GM18526 (cell line): ENCODE results near the gene EXOSC5.

ENCODE experiments used
- POLR2A ChIP-seq: IDR thresholded peaks from 3 replicates; pipeline ENCODE4 v1.6.1; 2011; ENCODE audit not compliant: insufficient read length; ENCODE audit errors: extremely low read depth

The EXOSC5 gene

DNA sequence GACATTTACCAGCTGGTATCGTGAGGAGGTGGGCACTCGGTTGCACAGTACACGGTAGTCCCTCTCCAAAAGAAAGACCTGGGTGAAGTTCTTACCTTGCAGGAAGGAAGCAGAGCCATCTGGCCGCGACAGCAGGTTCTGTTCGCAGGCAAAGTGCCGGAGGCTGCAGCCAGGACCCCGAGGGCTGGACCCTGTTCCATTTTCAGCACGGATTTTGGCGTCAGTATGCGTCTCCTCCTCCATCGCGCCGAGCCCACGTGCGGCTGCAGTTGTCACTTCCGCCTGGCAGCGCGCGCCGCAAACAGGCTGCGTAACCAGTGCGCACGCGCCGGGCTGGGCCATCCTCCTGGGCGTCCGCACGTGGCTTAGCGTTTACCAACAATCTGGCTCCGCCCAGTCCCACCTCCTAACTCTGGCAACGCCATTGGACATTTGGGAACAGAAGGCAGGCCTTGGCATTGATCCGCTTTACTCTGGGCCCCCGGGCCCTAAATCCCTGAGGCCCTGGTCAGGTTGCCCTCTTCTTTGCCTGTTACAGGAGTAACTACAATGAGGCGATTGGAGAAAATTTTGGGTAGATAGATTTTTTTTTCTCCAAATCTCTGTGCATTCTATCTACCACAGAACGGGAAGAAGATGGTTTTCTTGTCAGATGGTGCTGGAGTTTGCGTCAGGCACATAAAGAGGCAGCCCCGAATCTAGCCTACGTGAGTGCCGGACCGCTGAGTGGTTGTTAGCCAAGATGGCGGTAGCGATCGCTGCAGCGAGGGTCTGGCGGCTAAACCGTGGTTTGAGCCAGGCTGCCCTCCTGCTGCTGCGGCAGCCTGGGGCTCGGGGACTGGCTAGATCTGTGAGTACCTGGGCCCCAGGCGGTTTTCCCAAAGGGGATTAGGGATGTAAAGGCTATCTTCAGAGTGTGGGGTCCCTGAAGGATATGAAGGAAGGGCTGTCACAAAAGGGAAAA is at the start of gene EXOSC5, which contains the start of gene BCKDHA:
Gene EXOSC5 (minus strand): TSS at position 274 of the 964 bp plus-strand sequence. CDS start 31 bp downstream, at position 243.
Gene BCKDHA (plus strand): TSS at position 733 of the 964 bp plus-strand sequence. CDS start 10 bp downstream, at position 743.
- peak; percentile 66 for TF ChIP-seq POLR2A

DNA sequence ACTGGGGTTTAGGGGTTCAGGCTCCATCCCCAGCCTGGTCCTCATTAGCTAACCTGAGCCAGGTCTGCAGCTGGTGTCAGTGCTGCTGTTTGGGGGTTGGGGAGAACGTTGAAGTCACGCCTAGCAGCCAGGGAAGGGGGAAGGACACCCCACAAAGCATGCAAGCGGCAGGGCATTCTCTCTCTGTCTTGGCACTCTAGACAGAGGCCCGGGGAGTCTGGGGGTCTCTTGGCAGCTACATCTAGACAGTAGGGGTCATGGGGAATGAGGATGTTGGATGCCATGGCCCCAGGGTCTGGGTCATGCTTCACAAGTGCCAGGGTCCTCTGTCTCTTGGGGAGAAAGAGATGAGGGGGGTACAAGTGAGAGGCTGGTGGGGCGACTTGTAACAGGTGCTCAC is 48.4 kb upstream of the EXOSC5 start:
- no peak for TF ChIP-seq POLR2A

DNA sequence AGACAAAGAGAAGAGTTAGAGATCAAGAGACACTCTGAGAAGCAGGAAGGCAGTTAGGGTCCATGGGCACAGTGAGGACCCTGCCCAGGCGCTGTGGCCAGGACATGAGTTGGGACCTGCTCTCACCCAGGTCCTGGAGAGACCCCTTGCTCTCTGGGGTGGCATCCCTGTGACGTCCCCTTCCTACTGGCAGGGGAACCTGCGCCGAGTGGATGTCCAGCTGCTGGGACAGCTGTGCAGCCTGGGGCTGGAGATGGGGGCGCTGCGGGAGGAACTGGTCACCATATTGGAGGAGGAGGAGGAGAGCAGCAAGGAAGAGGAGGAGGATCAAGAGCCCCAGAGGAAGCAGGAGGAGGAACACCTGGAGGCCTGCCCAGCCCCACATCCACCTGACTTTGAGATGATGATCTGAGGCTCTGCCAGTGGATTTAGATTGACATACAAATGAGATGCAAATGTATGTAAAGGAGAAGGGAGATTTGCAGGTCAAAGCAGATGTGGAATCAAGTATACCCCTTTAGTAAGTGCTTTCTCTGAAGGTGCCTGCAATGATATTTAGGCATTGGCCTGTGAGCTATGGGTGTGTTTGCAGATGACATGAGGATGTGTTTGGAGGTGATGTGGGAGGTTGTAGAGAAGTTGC is 46.8 kb upstream of the EXOSC5 start:
- TF ChIP-seq POLR2A: no peak

DNA sequence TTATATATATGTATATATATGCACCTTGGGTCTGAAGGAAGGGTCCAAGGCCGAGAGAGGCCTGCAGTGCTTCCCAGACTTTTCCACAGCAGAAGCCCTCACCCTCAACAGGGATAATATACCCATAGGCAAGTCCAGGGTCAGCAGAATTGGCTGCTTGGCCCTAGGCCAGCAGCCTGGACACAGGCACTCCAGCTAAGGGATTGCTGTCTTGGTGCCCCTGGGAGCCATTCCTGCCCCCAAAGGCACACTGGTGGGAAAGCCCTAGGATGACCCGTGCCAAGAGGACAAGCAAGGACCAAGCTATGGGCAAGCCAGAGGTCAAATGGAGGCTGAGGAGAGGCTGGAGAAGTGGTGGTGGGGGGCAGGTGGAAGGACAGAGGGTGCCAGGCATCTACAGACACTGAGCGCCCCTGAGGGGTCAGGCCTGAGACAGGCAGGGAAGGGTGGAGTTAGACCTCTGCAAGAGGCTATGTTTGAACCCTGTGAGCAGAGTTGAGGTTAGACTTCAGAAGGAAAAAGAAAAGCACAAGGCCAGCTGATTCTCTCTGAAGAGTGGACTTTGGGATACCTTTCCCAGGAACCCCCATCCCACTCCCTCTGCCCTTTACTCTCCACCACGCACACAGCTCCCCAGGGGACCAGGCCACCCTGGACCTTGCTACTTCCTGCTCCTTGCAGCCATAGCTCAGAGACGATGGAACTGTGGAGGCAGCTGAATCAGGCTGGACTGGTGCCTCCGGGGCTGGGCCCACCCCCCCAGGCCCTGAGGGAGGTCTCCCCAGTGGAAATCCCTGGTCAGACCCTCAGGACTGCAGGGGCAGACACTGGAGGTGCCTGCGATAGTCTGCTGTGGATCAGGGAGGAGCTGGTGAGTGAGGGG is 45.6 kb upstream of the EXOSC5 start, which contains the start of gene ERICH4:
Gene ERICH4 (plus strand): TSS at position 684 of the 883 bp plus-strand sequence. CDS start 14 bp downstream, at position 698.
- no peak for TF ChIP-seq POLR2A

DNA sequence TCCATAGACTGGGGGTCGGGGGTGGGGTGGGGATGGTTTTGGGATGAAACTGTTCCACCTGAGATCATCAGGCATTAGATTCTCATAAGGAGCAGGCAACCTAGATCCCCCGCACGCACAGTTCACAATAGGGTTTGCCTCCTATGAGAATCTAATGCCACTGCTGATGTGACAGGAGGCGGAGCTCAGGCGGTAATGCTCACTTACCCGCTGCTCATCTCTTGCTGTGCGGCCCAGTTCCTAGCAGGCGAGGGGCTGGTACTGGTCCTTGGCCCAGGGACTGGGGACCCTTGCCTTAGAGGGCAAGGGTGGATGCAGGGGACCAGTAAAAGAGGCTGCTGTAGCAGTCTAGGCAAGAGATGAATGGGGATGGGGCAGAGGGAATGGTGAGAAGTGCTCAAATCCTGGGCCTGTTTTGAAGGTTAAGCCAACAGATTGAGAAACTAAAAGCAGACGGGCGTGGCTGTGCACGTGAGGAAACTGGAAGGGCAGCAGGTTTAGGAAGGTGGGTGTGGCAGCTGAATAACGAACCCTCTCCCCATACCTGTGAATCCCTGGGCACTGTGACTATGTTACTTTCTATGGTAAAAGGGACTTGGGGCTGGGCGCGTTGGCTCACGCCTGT is 44.3 kb upstream of the EXOSC5 start:
- no peak for TF ChIP-seq POLR2A

DNA sequence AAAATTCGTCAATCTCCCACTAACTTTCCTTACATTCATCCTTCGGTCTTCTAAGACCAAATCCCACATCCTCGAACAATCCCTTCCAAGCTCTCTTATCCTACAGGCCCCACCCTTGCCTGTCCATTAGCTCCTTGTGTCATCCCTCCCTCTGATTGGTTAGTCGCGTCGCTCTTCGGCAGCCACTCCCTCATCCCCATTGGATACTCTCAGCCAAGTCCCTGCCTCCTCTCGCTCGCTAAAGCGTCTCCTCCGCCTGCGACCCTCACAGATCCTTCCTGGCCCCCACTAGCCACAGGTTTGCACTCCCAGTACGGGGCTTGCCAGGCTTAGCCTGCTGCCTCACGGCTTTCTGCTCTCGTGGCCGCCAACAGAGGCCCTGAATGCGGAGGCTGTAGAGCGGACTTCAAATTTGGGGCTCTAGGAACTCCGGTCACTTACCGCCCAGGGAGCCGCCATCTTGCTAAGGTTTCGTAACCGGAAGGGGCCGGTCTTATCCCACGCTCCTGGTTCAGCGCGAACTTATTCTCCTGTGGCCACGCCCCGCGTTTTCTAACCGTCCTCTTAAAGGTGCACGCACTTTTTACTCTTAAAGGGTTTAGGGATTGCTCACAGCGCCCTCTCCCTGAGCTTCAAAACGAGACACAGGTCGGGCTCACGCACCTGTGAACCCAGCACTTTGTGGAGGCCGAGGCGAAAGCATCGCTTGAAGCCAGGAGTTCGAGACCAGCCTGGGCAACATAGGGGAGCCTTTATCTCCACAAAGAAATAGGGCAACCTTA is 42.5 kb upstream of the EXOSC5 start, which contains the start of gene DMAC2:
Gene DMAC2 (minus strand): TSS at position 472 of the 782 bp plus-strand sequence. CDS start 13 bp downstream, at position 459.
- peak; percentile 71 for TF ChIP-seq POLR2A

DNA sequence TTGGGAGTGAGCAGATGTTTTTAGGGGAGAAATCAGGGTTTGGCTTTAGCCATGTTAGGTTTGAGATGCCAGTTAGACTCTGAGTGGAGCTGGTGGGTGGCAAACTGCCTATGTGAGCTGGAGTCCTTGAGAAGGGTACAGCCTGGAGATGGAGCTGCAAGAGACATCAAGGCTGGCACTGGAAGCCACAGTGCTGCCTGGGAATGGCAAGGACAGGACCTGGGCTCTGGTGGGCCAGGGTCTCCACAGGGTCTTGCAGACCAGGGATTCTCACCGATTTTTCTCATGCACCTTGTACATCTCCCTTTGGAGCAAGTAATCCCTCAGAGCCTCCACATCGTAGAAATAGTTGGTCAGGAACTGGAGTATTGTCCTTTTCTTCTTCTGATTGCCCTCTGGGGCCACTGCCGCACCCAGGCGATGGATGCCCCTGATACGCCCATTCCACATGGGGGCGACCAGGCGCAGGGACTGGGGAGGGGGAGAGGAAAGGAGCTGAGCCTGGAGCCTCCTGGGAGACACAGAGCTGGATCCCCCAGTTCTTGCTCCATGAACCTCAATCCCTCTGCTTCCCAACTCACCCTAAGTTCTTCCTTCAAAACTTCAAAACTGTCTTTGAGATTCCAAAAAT is 40.9 kb upstream of the EXOSC5 start:
- TF ChIP-seq POLR2A: no peak

DNA sequence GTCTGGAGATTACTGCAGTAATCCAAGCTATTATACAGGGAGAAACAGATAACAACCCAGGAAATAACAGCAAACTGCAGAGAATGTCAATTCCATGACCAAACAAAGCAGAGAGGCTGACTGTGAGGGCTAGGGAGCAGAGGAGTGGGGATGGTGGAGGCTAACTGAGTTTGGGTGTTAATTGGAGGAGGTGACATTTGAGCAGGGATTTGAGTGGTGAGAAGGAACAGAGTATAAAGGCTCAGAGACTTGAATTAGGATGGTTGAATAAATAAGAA is 39.5 kb upstream of the EXOSC5 start:
- no peak for TF ChIP-seq POLR2A

DNA sequence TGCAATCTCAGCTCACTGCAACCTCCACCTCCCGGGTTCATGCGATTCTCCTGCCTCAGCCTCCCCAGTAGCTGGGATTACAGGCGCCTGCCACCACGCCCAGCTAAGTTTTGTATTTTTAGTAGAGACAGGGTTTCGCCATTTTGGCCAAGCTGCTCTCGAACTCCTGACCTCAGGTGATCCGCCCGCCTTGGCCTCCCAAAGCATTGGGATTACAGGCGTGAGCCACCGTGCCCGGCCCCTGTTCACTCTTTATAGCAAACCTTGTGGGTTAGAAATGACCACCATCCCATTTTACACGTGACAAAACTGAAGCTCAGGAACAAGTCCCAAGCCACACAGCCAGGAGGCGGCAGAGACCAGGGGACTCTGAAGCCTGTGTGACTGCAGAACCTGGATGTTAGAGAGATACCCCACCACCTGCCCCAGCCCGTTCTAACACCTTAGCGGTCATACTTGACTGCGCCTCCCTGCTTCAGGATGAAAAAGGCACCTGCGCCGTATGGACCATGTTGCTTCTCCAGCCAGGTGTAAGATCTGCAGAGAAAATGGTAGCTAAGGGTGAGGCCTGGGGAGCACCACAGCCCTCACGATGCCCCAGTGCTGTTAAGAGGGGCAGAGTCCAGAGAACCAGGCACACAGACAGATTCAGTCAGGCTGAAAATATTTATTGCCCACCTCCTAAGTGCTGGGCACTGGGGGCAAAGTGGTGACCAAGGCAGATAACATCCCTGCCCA is 38.9 kb upstream of the EXOSC5 start:
- no peak for TF ChIP-seq POLR2A

DNA sequence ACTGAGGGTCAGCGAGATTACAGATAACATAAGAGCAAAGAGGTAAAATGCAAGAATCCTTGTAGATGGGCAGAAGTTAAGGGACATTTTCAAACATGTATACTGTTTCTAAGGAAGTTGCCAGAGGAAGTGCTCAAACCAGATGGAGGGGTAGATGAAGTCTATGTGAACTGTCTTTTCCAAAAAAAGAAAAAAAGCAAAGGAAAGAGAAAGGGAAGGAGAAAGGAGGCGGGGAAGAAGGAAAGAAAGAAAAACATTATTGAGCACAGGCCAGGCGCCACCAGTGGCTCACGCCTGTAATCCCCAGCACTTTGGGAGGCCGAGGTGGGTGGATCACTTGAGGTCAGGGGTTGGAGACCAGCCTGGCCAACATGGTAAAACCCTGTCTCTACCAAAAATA is 37.3 kb upstream of the EXOSC5 start:
- no peak for TF ChIP-seq POLR2A

DNA sequence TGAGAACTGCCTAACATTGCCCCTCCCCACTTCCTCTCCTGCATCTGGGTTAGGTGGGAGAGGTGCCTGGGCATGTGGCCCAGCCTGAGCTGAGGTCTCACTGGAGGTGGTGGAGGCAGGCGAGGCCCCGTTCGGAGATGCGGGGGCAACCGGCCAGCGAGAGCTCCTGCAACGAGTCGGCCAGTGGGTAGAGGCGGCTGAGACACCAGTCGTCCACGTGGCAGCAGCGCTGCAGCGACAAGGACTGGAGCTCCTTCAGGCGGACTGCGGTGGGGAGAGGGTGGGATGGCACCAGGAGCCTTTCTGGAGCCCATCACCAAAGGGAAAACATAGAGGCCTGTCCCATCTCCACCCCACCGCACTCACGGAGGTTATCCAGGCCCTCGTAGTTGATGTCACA is 36.0 kb upstream of the EXOSC5 start:
- TF ChIP-seq POLR2A: no peak

DNA sequence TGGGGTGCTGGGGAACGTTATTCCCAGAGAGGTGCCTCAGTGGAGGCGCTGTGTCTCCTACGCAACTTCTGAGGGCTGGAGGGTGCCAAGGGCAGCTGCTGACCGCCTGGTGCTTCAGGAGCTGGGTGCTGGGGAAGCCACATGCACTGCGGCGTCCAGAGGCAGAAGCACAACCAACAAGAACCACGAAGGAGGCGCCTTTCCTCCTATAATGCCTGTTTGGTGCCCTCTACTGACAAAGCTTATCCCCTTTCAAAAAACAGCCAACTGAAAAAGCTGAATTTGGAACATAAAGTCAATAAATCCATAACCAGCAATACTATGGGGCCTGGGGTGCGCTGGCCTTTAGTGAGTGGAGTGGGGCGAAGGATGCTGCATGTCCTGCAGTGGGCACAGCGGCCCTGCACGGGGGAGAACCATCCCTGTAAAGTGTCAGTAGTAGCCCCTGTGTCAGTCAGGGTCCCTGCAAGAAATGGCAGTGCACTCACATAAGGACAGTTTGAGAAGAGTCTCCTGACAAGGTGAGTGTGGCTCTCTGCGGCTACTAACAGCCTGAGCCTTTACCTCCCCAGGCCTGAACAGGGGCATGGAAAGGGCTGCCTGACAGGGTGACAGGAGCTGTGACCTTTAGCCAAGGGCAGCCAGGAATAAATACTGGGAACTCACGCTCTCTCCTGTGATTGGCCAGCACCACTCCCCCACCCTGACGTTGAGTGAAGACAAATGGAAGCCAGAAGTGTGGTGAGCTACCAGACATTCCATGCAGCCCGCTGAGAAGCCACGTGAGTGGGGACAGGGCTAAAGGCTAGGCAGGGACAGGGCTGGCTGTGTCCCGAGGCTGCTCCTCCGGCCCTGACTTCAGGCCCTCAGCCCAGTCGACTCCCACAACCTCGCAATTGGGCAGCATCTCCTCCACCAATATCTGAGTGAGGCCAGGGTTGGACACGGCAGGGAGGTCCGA is 34.5 kb upstream of the EXOSC5 start:
- no peak for TF ChIP-seq POLR2A

DNA sequence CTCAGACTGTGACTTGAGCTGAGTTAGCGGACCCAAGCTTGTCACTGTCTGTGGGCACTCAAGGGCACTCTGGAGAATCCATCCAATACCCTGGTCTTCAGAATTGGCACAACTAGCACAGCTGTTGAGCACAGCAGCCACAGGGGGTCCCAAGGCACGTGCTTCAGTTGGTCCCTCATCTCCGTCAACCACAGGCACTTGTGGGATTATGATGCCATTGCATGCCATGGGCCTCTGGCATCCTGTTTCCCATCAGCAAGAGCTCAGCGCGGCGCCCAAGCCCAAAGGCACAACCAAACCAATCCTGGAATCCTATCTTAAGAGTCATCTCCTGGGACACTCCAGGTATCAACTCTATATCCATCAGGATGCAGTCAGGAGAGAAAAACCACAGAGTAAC is 33.8 kb upstream of the EXOSC5 start:
- no peak for TF ChIP-seq POLR2A
